IPS-18c (cell line): ENCODE data around the gene AKAP9.
"Not testable (repeated sequence)": the region's sequence is repeated elsewhere in the genome, so short reads cannot be mapped to it uniquely, and the experiment has no call there.

ENCODE experiments used
- H3K4me3 ChIP-seq: 2 replicates; pipeline ENCODE4 v1.7.0; 2013; ENCODE audit warnings: low read depth, mild to moderate bottlenecking, low read length, moderate library complexity; ENCODE audit not compliant: insufficient read depth
- H3K9me3 ChIP-seq: one replicate; pipeline ENCODE4 v1.6.1; 2013; ENCODE audit warnings: mild to moderate bottlenecking, low read length, moderate library complexity; ENCODE audit not compliant: control insufficient read depth, insufficient read depth

AKAP9 gene

DNA sequence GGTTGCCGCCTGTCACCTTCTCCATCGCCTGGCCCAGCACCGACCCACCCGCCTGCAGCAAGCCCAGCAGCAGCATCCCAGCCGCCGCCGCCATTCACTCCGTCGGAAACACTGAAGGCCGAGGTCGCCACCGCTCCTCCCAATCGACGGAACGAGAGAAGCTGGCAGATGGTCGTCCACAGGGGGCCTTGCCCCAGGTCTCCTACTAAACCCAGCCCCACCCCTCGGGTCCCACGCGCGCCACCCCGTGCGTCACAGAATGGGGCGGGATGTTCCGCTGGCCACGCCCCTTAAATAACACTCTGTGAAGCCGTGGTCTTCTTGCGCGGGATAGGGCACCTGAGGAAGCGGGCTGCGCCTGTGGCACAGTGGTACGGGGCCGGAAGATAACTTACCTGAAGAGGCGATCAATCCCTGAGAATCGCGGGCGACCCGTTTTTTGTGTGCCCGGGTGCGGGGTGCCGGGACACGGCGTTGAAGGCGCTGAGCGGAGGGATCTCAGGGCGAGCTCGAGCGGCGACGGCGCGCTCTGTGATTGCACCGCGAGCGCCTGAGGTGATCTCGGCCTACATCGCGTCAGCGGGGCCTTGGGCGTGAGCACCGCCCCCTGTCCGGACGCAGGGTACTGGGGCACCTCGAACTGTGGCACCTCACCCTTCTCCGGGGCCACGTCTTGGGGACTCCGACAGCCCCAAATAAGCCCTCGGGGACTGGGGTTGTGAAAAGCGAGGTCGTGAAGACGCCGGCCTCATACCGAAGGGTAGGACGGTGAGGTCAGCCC, 193.8 kb downstream of the AKAP9 start, which contains the start of gene CYP51A1:
Gene CYP51A1 (minus strand): TSS at position 207 of the 781 bp plus-strand sequence. CDS start 113 bp downstream, at position 94.
- Histone ChIP-seq H3K9me3 (no peaks in the 10 kb centered on the region), H3K4me3 (peak within 1 kb of the TSS; percentile 96)

DNA sequence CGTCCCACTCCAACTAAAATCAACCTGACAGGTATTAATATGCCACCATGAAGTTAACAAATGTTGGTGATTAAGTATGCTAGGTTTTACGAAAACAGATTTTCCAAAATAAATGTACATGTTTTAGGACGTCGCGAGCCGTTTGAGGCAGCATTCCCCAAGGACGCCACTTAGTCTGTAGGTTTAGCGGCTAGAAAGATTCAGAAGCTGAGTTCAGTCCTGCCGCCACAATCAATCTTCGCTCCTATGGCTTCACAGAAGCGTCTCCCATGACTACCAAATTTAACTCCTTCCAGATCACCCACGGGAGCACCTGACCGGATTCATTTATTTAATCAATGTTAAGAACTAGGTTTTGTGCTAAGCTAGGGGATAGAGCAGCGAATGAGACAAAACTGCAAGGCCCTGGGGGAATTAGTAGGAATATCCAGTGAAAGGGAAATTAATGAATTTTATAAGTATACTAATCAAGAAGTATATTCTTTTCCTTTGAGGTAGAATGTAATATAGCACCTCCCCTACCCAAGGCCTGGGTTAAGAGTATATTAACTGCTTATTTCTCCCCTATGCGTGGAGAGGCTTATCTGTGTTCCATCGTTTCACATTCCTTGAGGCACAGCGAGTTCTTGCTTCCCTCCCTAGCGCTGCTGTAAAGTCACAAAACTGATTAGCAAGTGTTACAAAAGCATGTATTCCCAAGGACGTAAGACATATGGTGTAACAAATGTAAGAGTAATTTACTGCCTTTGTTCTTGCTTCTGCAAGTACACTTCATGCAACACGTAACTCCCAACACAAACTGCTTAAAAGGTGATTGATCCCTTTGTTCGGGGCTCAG, 194.6 kb downstream of the AKAP9 start:
- peak overlapping the region; percentile 96 for H3K4me3 ChIP-seq
- H3K9me3 ChIP-seq = no peaks in the 10 kb centered on the region

DNA sequence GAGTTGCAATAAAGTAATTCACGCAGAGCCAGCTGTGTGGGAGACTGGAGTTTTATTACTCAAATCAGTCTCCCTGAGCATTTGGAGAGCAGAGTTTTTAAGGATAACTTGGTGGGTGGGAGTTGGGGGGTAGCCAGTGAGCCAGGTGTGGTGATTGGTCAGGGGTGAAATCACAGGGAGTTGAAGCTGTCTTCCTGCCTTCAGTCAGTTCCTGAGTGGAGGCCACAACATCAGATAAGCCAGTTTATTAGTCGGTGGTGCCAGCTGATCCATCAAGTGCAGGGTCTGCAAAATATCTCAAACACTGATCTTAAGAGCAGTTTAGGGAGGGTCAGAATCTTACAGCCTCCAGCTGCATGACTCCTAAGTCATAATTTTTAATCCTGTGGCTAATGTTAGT, 196.9 kb downstream of the AKAP9 start:
- no peak overlapping the region for H3K4me3 ChIP-seq
- H3K9me3 ChIP-seq = no peaks in the 10 kb centered on the region

DNA sequence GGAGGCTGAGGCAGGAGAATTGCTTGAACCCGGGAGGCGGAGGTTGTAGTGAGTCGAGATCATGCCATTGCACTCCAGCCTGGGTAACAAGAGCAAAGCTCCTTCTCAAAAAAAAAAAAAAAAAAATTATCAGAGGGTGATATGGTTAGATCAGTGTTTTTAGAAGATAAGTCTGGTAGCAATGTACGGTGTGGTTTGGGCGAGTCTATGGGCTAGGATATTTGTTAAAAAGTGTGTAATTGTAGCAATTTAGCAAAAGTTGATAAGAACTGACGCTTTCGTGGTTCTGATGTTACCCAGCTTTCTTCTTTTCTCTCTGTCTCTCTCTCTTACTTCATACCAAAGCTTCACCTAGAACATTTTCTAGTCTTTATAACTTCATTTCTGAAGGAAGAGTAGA, 200.5 kb downstream of the AKAP9 start:
- no peaks in the 10 kb centered on the region for H3K9me3 ChIP-seq
- H3K4me3 ChIP-seq = no peak overlapping the region

DNA sequence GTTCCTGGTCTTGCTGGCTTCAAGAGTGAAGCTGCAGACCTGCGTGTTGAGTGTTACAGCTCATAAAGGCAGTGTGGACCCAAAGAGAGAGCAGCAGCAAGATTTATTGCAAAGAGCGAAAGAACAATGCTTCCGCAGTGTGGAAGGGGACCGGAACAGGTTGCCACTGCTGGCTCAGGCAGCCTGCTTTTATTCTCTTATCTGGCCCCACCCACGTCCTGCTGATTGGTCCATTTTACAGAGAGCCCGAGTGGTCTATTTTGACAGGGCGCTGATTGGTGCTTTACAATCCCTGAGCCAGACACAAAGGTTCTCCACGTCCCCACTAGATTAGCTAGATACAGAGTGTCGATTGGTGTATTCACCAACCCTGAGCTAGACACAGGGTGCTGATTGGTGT, 202.1 kb downstream of the AKAP9 start:
- not testable (repeated sequence) for H3K9me3 ChIP-seq, H3K4me3 ChIP-seq

DNA sequence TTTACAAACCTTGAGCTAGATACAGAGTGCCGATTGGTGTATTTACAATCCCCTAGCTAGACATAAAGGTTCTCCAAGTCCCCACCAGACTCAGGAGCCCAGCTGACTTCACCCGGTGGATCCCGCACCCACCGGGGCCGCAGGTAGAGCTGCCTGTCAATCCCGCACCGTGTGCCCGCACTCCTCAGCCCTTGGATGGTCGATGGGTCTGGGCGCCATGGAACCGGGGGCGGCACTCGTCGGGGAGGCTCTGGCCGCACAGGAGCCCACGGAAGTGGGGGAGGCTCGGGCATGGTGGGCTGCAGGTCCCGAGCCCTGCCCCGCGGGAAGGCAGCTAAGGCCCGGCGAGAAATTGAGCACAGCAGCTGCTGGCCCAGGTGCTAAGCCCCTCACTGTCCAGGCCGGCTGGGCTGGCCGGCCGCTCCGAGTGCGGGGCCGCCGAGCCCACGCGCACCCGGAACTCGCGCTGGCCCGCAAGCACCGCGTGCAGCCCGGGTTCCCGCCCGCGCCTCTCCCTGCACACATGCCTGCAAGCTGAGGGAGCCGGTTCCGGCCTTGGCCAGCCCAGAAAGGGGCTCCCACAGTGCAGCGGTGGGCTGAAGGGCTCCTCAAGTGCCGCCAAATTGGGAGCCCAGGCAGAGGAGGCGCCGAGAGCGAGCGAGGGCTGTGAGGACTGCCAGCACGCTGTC, 202.7 kb downstream of the AKAP9 start:
- H3K4me3 ChIP-seq, H3K9me3 ChIP-seq: not testable (repeated sequence)

DNA sequence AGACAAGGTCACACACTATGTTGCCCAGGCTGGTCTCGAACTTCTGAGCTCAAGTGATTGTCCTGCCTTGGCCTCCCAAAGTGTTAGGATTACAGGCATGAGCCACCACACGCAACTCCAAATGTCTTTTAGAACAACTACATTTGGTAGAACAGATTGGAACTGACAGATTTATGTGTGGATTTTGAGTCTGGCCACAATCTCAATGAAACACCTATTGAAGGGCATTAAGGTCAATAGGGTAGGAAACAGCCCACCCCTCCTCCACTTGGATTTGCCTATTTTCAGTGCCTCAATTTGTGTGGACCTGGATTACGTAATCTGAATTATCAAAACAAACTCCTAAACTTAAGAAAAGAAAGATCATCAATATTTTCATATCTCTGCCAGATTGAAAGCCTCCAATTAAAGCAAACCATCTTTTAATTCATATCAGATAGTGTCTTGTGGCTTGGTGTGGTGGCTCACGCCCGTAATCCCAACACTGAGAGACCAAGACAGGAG, 209.1 kb downstream of the AKAP9 start:
- H3K4me3 ChIP-seq = no peak overlapping the region
- no peaks in the 10 kb centered on the region for H3K9me3 ChIP-seq

DNA sequence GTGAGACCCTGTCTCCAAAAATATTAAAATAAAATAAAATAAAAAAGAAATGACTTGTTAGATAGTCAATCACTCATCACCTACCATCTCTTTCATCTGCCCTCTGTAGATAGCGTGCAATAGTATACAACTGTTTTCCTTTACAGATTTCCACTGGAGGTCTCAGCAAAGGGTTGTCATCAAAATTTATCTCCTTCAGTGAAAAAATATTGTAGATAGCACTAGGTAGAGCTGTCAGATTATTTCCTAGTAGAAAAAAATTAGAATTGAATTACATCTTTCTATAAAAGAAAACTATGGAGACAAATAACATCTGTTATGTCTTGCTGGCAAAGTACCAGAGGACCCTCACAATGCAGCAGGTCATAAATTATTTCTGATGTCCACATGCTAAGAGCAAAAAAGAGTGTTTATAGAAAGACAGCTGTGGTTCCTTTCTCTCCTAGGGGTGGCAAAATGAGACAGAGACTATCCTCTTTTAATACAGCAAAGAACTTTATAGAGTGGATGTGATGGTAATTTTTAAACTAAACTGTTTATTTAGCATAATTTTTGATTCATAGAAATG, 209.9 kb downstream of the AKAP9 start:
- no peaks in the 10 kb centered on the region for H3K9me3 ChIP-seq
- no peak overlapping the region for H3K4me3 ChIP-seq

DNA sequence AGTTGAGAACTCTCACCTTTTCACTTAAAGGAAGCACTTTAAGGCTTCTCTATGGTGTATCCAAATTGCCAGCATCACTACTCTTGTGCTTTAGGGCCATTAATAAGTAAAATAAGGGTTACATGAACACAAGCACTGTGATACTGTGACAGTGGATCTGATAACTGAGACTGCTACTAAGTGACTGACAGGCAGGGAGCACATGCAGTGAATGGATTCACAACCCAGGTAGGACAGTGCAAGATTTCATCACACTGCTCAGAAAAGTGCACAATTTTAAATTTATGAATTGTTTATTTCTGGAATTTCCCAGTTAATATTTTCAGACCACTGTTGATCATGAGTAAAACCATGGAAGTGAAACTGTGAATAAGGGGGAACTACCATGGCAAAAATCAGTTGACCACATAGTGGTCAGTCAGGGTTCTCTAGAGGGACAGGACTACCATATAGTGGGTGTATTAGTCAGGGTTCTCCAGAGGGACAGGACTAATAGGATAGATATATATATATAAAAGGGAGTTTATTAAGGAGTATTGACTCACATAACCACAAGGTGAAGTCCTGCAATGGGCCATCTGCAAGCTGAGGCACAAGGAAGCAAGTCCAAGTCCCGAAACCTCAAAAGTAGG, 214.6 kb downstream of the AKAP9 start:
- Histone ChIP-seq H3K9me3 (no peaks in the 10 kb centered on the region), H3K4me3 (no peak overlapping the region)

DNA sequence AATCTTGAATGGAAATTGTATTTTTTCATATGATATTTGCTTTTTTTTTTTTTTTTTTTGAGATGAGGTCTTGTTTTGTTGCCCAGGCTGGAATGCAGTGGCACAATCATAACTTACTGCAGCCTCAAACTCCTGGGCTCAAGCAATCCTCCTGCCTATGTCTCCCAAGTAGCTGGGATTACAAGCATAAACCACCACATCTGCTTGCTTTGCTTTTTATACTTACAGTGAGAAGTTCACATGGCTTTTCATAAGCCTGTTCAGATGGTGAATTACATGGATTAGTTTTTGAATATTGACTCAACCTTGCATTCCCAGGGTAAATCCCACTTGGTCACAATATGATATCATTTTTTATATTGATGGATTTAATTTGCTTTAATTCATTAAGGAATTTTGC, 216.3 kb downstream of the AKAP9 start:
- no peaks in the 10 kb centered on the region for H3K9me3 ChIP-seq

DNA sequence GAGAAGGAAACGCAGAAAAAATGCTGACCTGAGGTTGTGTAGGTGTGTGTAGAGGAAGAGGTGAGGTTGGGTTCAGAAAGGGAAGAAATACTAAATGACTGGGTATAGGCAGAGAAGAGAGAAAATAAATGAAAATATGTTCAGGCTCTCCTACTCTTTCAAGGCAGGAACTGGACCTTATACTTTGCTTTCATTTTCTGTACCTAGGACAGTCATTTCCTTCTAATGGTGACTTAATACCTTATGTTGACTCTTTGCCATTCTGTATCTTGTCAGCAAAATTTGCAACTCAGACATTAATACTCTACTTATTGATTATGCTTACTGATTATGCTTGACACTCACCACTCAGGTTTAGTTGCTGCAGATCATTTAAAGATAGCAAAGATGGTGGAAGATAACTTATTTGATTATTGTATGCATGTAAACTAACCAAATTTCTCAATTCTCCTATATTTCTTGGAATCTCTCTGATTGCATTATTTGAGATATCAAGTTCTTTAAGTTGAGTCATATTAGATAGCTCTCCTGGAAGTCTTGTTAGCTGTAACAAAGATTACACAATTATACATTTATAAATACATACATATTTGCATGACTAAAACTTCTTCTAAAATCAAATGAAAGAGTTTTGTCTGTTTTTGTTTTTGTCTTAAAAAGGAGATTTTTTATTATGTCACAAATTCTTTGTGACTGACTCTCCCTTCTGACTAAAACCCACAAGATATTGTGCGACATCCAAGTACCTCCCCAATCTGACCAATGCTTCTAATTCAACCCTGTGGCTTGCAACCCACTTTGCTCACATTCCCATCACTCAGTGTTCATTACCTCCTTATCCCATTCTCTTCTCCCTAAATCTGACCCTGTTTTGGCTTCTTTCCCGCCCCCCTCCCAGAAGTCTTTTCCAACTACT, 218.3 kb downstream of the AKAP9 start:
- Histone ChIP-seq H3K4me3 (no peak overlapping the region), H3K9me3 (no peaks in the 10 kb centered on the region)

More for the DNA sequence above, 216.3 kb downstream of the AKAP9 start:
- H3K4me3 ChIP-seq = no peak overlapping the region
